HuH-7.5 (cell line): ENCODE measurements around the gene C21orf91.

Experiments used
- DNase-seq: peaks from one replicate; pipeline ENCODE4 v3.0.0; 2011; ENCODE audit warnings: low spot score

C21orf91 gene

DNA sequence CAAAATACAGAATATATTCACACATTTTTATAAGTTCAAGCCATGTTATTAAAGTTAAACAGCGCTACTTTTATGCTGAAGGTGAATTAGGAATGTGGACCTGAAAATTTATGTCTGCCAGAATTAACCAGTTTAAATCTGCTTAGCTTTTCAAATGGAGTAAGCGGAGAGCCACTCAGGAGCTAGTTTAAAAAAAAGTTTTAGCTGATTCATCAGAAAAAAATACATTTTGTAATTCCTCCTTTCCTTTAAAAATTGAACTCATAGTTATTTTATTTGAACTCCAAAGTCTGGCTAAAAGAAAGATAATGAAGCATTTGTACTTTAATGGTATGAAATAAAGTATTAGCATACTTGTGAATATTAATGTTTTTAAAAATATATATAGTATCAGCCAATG lies 21.2 kb downstream of the C21orf91 start:
- no peak for DNase-seq

DNA sequence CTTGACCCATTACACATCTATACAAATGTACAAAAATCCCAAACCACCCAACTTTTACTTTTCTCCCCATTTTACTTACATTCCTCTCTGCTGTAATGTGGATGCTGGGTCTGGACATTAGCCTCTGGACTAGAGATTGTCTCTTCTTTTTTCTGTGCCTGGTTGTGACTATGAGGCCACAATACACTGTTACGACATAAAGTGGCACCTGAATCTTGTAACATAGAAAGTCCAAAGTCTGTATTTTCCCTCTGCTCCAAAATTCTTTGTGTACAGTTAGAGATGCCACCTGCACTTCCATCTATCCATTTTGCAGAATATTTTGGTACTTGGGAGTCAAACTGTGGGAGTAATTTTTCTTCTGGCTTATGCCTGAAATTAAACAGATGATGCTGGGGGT lies 22.7 kb downstream of the C21orf91 start:
- DNase-seq, result peak; percentile 6

DNA sequence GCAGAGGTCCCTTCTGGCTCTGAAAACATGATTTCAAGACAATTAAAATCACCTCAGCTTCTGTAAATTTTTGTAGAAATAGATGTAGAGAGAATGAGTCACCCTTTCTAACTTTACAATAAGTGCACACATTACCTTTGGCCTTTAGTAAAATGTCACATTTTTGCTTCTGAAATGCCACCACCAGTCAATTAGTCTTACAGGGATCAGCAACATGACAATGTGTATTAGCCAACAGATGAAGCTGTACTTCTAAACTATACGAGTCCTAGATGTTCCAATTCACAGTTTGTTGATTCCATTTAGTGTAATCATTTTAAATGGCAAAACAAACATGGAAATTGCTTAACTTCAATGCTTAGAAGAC lies 23.1 kb downstream of the C21orf91 start:
- DNase-seq, result no peak

DNA sequence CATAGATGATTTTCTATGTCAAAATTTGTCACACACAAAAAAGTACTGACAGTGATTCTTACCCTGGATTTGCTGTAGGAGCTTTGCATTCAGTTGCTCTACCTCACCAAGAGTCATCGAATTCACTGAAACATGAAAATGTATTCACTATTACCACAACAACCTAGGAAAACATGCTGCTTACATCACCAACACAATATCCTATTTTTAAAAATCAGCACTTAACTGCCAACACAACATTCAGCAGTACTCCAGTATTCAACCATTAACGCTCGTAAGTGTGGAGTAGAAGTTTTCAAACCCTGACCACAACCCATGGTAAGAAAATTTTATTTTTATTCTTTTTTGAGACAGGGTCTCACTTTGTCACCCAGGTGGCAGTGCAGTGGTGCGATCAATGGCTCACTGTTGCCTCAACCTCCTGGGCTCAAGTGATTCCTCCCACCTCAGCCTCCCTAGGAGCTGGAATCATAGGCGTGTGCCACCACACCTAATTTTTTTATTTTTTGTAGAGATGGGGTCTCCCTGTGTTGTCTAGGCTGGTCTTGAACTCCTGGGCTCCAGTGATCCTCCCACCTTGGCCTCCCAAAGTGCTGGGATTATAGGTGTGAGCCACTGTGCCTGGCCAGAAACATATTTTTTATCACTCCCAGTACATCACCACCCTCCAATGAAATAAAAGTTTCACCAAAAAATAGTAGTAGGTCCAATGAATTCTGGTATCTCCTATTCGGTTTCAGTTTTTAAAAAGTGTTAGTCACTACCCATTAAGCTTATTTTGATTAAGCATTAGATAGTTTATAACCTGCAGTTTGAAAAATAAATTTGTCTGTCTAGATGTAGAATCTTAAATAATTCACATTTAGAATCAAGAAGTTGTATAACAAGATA lies 23.8 kb downstream of the C21orf91 start:
- no peak for DNase-seq

DNA sequence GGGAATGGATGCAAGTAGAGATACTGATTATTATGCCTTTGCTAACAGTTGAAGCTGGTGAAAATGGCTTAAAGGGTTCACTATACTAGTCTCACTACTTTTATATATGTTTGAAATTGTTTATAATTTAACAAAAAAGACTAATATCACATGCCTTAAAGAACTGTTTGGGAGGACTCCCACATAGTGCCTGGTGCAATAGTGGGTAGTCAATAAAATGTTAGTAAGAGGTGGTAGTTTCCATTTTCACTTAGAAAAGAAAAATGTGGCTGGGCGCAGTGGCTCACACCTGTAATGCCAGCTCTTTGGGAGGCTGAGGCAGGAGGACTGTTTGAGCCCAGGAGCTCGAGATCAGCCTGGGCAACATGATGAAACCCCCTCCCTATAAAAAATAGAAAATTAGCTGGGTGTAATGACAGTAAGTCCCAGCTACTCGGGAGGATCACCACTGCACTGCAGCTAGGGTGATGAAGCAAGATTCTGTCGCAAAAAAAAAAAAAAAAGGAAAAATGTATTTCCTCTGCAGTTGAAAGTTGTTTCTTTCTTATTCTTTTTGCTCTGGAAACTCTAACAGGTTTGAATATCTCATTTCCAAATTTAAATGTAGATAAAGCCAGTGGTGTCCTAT lies 24.5 kb downstream of the C21orf91 start:
- DNase-seq, result no peak

DNA sequence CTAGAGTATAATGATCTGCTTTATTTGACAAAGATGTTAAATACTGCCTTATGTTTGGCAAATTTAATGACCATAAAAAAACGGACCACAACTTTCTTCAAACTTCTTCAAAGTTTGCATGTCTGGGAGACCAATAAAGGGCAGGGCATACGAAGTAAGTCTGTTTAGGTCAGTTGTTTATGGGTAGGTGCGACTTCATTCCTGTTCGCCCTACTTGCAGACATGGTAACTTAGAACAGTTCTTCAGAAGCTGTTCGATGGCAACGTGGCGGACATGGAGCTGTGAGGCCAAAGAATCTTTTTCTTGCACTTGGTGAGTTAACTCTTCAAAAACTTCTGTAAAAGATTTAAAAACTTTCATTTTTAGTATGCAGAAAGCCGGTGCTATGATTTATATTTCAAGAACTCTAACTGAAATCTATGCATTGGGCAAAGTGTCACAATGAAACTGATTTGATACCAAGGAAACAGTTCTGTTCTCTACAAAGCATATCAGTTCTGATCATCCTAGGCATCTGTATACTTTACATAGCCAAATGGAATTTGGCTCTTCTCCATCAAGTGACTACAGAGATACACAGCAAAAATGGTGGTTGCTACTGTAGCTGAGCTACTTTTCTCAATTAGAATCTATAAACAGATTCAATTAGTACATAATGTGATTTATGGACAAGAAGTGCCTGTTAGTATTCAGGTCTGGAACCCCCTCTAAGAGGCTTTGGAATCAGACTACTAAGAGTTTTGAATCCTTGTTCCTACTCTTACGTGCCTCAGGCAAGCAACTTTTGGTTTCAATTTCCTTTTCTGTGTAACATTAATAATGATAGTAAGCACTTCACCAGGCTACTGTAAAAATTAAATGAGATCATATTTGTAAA lies 25.7 kb downstream of the C21orf91 start:
- DNase-seq, result no peak

DNA sequence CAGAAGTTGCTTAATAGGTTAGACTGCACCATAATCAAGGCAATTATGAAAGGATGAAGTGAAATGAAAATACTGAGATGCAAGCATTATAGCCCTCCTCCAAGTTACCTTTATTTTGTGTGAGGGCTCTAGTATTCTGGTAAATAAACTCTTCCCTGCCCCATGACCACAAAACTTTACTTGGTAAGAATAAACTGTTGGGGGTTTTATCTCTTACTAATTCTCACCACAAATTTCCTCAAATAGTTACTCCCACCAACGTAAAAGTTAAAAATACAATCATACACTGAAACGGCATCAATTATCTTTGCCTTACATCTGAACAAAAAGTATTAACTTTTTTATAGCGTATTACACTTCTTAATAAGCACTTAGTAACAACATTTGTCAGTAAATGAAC lies 29.5 kb downstream of the C21orf91 start:
- no peak for DNase-seq

DNA sequence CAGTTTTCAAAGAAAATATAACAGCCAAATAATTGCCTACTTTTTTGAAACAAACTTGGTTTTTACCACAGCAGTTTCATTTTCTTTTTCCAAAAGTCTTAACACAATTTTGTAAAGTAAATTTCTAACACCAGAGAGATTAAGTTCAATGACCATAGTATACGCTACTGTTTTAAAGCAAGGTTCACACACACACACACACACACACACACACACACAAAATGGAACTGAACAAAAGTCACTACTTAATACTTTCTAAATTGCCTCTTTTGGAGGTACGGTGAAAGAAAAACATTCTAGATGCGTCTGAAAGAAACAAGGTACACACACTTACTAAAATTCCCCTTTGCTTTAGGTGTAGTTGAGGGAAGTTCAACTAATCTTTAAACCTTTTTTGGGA lies 30.1 kb downstream of the C21orf91 start:
- DNase-seq, result no peak

DNA sequence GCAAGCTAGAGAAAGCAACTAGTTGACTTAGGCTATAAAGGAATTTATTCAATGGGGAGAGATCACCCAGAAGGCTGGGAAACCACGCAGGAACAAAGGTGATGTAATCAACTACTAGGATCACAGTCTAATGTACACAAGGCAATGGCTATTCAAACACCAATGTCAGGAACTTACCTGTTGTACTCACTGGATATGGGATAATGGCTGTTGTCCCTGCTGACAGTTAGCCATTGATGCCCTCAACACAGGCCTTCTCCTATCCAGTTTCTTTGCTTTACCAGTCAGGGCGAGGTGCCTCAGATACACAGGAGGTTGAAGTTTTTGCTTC lies 32.3 kb downstream of the C21orf91 start:
- DNase-seq, result peak; percentile 7

DNA sequence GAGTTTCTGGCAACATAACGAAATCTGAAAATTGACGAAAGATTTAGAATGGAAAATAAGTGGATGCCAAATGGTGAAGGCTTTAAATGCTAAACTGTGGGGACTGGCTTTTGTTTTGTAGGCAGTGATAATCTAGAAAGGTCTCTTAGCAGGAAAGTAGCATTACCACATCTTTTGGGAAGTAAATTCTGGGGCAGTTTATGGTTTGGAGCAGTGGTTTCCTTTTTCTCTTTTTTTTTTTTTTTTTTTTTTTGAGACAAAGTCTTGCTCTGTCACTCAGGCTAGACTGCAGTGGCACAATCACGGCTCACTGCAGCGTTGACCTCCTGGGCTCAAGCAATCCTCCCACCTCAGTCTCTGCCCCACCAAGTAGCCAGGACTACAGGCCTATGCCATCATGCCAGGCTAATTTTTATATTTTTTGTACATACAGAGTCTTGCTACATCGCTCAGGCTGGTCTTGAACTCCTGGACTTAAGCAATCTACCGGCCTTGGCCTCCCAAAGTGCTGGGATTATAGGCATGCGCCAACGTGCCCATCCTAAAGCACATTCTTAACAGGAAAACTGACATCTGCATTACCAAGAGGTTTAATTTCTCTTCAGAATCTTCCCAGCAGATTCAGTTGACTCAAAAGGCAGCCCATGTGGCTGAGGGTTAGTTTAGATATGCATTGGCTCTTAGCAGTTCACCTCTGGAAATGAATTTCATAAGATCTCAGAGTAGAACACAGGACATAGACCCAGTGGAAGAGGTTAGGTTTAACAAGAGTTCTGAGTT lies 32.9 kb downstream of the C21orf91 start:
- DNase-seq, result no peak

DNA sequence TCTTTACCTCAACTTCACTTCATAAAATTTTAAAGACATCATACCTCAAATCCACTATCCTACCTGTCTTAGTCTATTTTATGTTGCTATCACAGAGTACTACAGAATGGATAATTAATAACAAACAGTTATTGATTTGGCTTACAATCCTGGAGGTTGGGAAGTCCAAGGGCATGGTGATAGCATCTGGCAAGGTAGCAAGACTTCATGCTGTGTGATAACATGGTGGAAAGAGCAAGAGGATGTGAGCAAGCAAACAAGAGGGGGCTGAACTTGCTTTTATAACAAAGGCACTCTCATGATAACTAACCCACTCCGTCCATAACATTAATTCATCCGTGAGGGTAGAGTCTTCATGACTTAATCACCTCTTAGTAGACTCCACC lies 33.8 kb downstream of the C21orf91 start:
- DNase-seq, result no peak

DNA sequence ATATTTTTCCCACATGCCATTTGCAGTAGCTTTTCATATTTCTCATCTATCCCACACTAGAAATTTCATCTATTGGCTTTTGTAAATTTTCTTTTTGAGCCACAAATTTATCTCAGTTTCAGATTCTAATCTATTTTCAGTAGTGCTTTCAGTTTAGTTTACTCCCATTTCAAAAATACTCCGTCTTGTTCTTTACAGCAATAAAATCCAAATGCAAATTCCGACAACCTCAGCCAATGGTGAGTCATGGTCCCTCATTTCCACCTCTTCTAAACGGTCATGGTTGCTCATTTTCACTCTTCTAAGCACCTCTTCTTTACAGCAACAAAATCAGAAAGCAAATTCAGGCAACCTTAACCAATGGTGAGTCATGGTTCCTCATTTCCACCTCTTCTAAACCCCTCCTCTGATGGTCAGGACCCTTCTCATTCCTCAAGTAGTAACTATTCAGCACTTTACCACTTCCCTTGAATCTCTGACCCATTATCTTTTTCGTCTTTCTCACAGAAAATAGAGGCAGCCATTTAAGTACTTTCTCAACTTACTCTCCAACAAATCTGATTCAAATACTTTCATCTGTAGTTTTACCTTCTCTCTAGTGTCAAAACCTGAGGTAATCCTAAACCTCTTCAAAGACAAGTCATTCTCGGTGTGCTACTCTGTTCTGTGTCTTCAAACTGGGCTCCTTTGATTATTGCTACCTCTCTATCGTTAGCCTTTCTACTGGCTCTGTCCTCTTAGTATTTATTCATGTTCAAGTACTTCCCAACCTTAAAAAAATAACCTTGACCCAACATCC lies 34.4 kb downstream of the C21orf91 start:
- DNase-seq, result no peak

DNA sequence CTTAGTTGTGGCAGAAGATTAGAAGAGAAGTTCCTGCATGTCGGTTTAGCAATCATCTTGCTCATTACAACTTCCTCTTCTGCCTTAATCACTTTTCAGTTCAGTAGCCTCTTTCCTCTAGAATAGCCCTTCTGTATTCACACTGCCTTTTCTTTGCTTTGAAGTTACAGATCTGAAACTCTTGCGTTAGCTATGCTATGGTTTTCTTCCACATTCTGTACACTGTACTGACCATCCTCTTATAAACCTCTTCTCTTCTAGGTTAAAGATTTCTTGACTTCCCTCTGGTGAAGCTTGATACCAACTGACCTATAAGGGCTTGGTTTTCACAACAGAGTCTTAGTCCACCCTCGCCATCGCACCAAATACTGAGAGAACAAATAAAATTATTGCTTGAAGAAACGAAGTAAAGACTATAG lies 35.0 kb downstream of the C21orf91 start:
- DNase-seq, result no peak

DNA sequence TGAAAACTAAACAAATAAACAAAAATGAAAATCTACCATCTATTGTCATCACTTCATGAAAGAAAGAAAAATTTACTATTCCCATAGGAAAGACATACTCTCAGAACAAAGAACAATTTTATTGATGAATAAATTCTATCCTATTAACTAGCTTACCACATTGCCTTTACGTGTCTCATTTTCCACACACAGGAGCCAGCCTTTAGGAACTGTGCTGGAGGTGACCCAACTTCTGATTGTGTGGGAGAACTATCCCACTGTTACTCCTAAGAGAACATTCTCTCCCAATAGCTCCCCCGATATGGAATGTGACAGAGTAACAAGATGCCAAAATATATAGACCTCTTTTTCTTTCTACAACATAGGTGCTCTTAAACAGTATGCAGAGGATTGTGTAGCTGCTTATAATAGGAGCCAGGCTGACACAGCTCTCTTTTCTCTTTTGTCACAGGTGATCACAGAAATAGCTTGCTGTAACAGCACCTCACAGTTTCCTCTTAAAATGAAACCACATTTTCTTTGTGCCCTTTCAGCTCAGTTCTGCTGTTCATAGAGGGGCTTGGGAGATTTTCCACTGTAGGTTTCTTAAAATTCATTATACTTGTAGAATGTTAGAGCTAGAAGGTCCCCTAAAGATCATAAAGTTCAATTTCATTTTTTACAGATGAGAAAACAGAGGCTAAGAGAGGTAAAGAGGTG lies 35.5 kb downstream of the C21orf91 start:
- DNase-seq, result no peak

DNA sequence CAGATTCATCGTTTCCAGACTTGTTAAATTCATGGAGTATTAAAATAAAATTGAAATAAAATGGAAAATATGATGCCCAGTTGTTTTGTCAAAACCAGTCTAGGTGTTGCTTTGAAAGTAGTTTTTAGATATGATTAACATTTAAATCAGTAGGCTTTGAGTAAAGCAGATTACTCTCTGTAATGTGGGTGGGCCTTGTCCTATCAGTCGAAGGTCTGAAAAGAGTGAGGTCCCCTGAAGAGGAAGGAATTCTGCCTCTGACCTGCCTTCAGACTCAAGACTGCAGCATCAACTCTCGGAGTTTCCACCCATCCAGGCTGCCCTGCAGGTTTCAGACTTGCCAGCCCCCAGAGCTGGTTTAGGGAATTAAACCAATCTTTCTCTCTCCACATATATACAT lies 36.2 kb downstream of the C21orf91 start:
- DNase-seq, result no peak

DNA sequence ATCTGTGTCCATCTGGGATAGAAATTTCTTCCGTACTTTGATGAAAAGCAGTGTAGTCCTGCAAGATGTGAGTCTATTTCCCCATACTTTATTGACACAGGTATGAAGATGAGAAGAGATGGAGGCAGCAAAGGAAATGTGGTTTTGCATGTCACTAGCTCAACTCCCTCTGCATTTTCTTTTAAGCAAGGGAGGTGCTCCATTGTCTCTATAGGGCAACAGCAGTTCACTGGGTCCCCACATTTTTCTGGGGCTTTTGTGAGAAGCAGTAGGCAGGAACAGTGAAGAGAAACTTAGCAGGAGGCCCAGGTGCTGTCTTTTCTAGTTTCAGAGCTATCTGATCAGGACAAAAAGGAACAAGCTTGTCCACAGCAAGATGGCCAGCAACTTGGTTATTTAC lies 37.1 kb downstream of the C21orf91 start:
- no peak for DNase-seq

DNA sequence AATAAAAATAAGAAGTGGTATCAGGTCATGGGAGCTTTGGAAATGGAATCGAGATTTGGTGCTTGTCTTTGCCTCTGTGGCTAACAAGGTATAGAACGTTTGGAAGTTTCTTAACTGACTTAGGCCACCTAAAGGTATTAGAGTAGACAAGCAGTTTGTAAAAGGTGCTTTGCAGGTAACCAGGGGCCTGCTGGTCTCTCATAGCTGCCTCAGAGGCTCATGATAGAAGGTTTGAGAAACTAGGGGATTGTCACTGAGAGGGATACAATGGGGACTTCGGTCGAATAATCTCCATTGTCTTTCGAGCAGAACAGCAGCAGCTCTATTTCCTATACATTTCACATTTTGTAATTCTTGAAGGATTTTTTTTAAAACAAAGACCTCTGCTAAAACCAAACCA lies 37.6 kb downstream of the C21orf91 start:
- no peak for DNase-seq

DNA sequence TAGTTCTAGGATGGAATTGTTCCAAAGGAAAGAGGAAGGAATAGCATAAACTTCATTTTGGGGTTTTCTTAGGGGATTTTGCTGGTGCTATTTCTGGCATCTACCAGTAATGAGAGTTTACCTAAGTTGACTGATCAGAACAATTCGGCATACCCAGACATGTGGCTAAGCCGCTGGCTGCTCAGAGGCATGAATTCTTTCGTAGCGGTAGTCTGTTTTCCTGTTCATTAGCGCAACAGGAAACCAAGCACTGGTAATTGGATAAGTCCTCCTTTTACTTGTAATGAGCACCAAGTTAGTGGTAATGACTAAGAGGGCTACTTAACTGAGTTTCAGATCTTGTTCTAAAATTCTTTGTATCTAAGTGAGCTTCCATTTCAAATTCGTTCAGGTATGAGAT lies 38.6 kb downstream of the C21orf91 start:
- DNase-seq, result no peak

DNA sequence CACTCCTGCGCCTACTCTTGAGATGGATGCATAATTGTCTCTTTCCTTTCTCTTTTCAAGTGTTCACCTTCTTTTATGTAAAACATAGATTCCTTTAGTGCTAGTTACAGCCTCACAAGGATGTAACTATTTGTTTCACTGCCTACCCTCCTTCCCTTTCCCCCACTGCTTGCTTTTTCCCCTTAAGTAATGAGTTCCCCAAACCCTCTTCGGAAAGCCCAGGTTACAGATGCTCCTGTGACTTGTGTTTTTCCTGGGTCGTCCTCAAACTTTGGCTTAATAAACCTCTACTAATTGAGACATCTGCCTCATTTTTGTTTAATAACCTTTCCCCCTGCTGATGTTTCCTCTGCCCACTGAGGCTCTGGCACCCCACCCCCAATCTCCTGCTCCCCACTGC lies 39.2 kb downstream of the C21orf91 start:
- no peak for DNase-seq

DNA sequence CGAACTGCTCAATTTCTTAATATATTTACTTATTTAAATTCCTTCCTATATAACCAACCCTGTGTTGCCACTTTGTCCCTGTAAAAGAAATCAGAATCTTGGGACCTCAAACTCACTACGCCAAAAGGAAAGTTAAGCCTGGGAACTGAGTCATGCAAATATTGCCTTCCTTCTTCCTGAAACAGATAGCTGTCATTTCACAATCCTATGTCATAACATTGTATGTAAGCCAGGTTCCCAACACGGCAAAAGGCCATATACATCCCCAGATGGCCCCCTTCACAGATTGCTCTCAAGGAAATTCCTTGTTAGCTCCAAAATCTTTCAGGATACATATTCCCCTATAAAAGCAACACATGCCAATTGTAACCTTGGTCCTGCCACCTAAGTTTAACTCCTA lies 39.7 kb downstream of the C21orf91 start:
- DNase-seq, result no peak
